K562 (cell line): ENCODE measurements around the gene ARMC6. TPM values are rescaled to one million over a fixed set of nuclear protein-coding genes. Genes with fewer than 3 reads are reported as not detected.

Experiments
- ATAC-seq: fragments of 200-7000 bp; cut with Tn5 transposase; 3 replicates; pipeline ENCODE4 v1.9.1; 2020; ENCODE audit warnings: moderate library complexity
- BruUV-seq: library from RNA; stranded (reverse); fragments of 400-500 nt; replicated peaks from 2 replicates; lab custom pipeline; 2021; lab: Mats Ljungman, UMichigan
- CTCF ChIA-PET: fragments of 300-600 bp; formaldehyde crosslinking; extraction: SDS; loops from one replicate; lab custom pipeline; 2021; ENCODE audit warnings: low intra/inter-chr PET ratio; lab: Yijun Ruan, JAX
- POLR2A ChIA-PET: fragments of 300-600, 350-650 bp; sonication (Branson Sonifier 250); formaldehyde crosslinking; extraction: SDS; loops from one replicate; lab custom pipeline; 2021; ENCODE audit warnings: antibody characterized with exemption, inconsistent platforms; lab: Yijun Ruan, JAX
- DNase-seq, 4 experiments: peaks; one replicate each; pipeline versions ENCODE4 v3.0.0 to v3.0.0-alpha.2; 2011 to 2018; ENCODE audit warnings: low spot score in 3 of 4, mixed read lengths in 3 of 4; ENCODE audit errors: extremely low read depth in 1 of 4
- FAIRE-seq: peaks from 2 replicates; lab custom pipeline; 2011; peaks lifted over from hg19 to GRCh38; lab: Jason Lieb, UNC
- H2AFZ ChIP-seq: 2 replicates; pipeline ENCODE4 v1.6.0; 2011; ENCODE audit warnings: low read depth, low read length, control low read depth, inconsistent platforms
- H3K27ac ChIP-seq: fragments of 200-600 bp; 3 replicates; pipeline ENCODE4 v1.8.0; 2011; ENCODE audit warnings: low read depth, mild to moderate bottlenecking, control low read depth, inconsistent platforms, low read length, moderate library complexity, mixed read lengths; ENCODE audit errors: extremely low read depth
- H3K27me3 ChIP-seq, 2 experiments: fragments of 300-600 bp in 1 of 2; 2 replicates in 1 of 2; 3 replicates in 1 of 2; pipeline versions ENCODE4 v1.6.0 to v1.8.0; 2011; ENCODE audit warnings: inconsistent platforms in 2 of 2, low read length in 2 of 2, mild to moderate bottlenecking in 1 of 2, mixed read lengths in 1 of 2, moderate library complexity in 1 of 2; ENCODE audit not compliant: control insufficient read depth in 2 of 2, insufficient read depth in 2 of 2
- H3K36me3 ChIP-seq: fragments of 300-600 bp; 3 replicates; pipeline ENCODE4 v1.8.0; 2011; ENCODE audit warnings: mild to moderate bottlenecking, low read length, inconsistent platforms; ENCODE audit not compliant: control insufficient read depth, insufficient read depth
- H3K4me1 ChIP-seq, 2 experiments: fragments of 200-600 bp in 1 of 2; replicated peaks in 1 of 2; 2 replicates in 1 of 2; 3 replicates in 1 of 2; pipeline versions ENCODE4 v1.5.1 to v1.8.0; 2011; ENCODE audit warnings: inconsistent platforms in 2 of 2, low read length in 2 of 2, mild to moderate bottlenecking in 1 of 2, mixed read lengths in 1 of 2, moderate library complexity in 1 of 2; ENCODE audit not compliant: control insufficient read depth in 2 of 2, insufficient read depth in 2 of 2
- H3K4me2 ChIP-seq: 2 replicates; pipeline ENCODE4 v1.6.1; 2011; ENCODE audit warnings: low read length, control low read depth, inconsistent platforms, mixed read lengths; ENCODE audit not compliant: insufficient read depth
- H3K4me3 ChIP-seq: fragments of 200-600 bp; sonication (generic), shearing (Covaris generic); 2 replicates; pipeline ENCODE4 v1.5.1; 2016; ENCODE audit warnings: control low read depth, inconsistent platforms
- H3K79me2 ChIP-seq: fragments of 200-600 bp; 3 replicates; pipeline ENCODE4 v1.8.0; 2011; ENCODE audit warnings: low read length, inconsistent platforms; ENCODE audit not compliant: control insufficient read depth, insufficient read depth
- H3K9ac ChIP-seq, 2 experiments: 2 replicates each; pipeline versions ENCODE4 v1.6.0 to v1.6.1; 2011; ENCODE audit warnings: low read depth in 2 of 2, low read length in 2 of 2, control low read depth in 1 of 2, inconsistent platforms in 1 of 2, mild to moderate bottlenecking in 1 of 2, mixed read lengths in 1 of 2; ENCODE audit not compliant: insufficient read depth in 1 of 2
- H3K9me1 ChIP-seq: one replicate; pipeline ENCODE4 v1.6.0; 2011; ENCODE audit warnings: inconsistent platforms, mild to moderate bottlenecking, low read length, moderate library complexity; ENCODE audit not compliant: control insufficient read depth, insufficient read depth
- H3K9me3 ChIP-seq: replicated peaks from 2 replicates; pipeline ENCODE4 v1.5.1; 2011; ENCODE audit warnings: low read depth, low read length, inconsistent platforms; ENCODE audit not compliant: control insufficient read depth, insufficient read depth
- H4K20me1 ChIP-seq: replicated peaks from 2 replicates; pipeline ENCODE4 v1.6.1; 2011; ENCODE audit warnings: low read length, inconsistent platforms, mixed read lengths; ENCODE audit not compliant: control insufficient read depth, insufficient read depth
- CCAR2 ChIP-seq: fragments of 200-400 bp; formaldehyde crosslinking; IDR thresholded peaks from 2 replicates; pipeline ENCODE4 v1.6.1; 2017; ENCODE audit warnings: mild to moderate bottlenecking, low read depth, low read length
- CREB1 ChIP-seq, 2 experiments: sonication (generic) in 1 of 2; formaldehyde crosslinking in 1 of 2; IDR thresholded peaks; 2 replicates each; pipeline versions ENCODE4 v1.6.1 to v1.8.0; 2012 to 2022; ENCODE audit warnings: inconsistent platforms in 1 of 2, mild to moderate bottlenecking in 1 of 2, missing genetic modification reagents in 1 of 2, moderate library complexity in 1 of 2
- FOS ChIP-seq: IDR thresholded peaks from 3 replicates; pipeline ENCODE4 v1.6.1; 2011; ENCODE audit not compliant: insufficient read length; ENCODE audit errors: extremely low read depth
- HEY1 ChIP-seq: fragments of 250-450 bp; sonication (Bioruptor Pico); IDR thresholded peaks from 2 replicates; pipeline ENCODE4 v1.5.0; 2020; ENCODE audit warnings: mild to moderate bottlenecking, moderate library complexity, borderline replicate concordance
- MXI1 ChIP-seq: IDR thresholded peaks from 2 replicates; pipeline ENCODE4 v1.6.1; 2011; ENCODE audit warnings: low read depth, mild to moderate bottlenecking, improper control_type of control experiment, low read length
- SNAPC5 ChIP-seq: fragments of 250-450 bp; sonication (Bioruptor Pico); IDR thresholded peaks from 2 replicates; pipeline ENCODE4 v1.8.0; 2021; ENCODE audit warnings: moderate library complexity, mild to moderate bottlenecking, inconsistent platforms
- ZBTB26 ChIP-seq: fragments of 450-650 bp; formaldehyde crosslinking; IDR thresholded peaks from 2 replicates; pipeline ENCODE4 v1.4.0; 2022; ENCODE audit warnings: missing genetic modification characterization
- ZNF707 ChIP-seq: fragments of 250-450 bp; sonication (Bioruptor Pico); conservative IDR thresholded peaks from 2 replicates; pipeline ENCODE4 v1.8.0; 2022; ENCODE audit warnings: inconsistent platforms, mild to moderate bottlenecking, moderate library complexity
- WGBS: fragments of 100-300 bp; shearing (Covaris generic); methylation state at CpG from one replicate; pipeline ENCODE4 v1.1.6; 2016; ENCODE audit warnings: low coverage, mixed read lengths; ENCODE audit not compliant: insufficient coverage; ENCODE audit errors: missing lambda C conversion rate; 5-methylcytosine and 5-hydroxymethylcytosine counted together
- in situ Hi-C: fragments of 300-500 bp; cut with MboI; formaldehyde crosslinking; loops from 4 replicates; pipeline ENCODE4 v1.15.0; 2018; ENCODE audit warnings: inconsistent platforms, mixed read lengths
- intact Hi-C: fragments of 100-400 bp; cut with micrococcal nuclease; formaldehyde crosslinking; loops from 2 replicates; pipeline ENCODE4 v1.14.2; 2022
- polyA plus RNA-seq, 8 experiments: library from polyadenylated mRNA; depleted of rRNA in 4 of 8; stranded (reverse) in 5 of 8; unstranded in 3 of 8; fragments of >200 nt; fragmentation: Nextera tagmentation in 2 of 8; fragmentation: Illumina TruSeq in 1 of 8; extraction: Ambion mirVana in 2 of 8; extraction: Trizol in 1 of 8; gene quantifications; 2 replicates each; pipeline versions ENCODE4 v1.2.1 to v1.2.3, GENCODE V29; 2011 to 2014; ENCODE audit warnings: inconsistent platforms in 1 of 8, missing spikeins in 1 of 8
- total RNA-seq, 7 experiments: library from RNA; depleted of rRNA in 6 of 7; stranded (reverse); fragments of >200 nt in 6 of 7; fragmentation: Illumina TruSeq in 2 of 7; extraction: Trizol in 2 of 7; gene quantifications; 2 replicates each; pipeline versions ENCODE4 v1.2.1 to v1.2.3, GENCODE V29; 2011 to 2021; ENCODE audit warnings: low replicate concordance in 1 of 7
- TF ChIP-seq, protein P1 (sequence below): fragments of 450-650 bp; IDR thresholded peaks from 2 replicates; pipeline ENCODE4 v1.6.1; 2017; ENCODE audit warnings: antibody characterized with exemption

The ARMC6 gene
- total and polyA plus RNA-seq, 9 of the 15 experiments (the other 6 are each of a cell fraction or from before 2014, with no cell fraction given), result 2.1 to 93.4 (median 63.6) TPM

DNA sequence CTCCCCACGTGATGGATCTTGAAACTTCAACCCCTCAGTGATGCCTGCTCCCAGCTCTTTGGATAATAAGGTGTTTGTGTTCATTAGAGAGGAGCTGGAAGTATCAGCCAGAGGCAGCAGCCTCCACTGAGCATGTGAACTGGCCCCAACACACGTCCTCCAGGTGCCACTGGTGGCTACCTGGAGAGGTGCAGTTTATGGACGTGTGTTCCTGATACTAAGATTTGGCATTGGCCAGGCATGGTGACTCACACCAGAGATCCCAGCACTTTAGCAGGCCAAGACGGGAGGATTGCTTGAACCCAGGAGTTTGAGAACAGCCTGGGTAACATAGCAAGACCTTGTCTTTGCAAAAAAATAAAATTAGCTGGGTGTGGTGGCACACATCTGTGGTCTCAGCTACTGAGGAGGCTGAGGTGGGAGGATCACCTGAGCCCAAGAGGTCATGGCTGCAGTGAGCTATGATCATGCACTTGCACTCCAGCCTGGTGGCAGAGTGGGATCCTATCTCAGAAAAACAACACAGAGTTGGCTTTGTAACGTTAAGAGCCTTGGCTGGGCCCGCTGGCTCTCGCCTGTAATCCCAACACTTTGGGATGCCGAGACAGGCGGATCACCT, 64.8 kb downstream of the ARMC6 start:
- CTCF ChIA-PET, result no interaction called here
- WGBS, result 73% methylated on average over 9 of the region's 9 CpGs
- intact Hi-C loops, result no loop called here
- Histone ChIP-seq H2AFZ (no peak overlapping the region), H3K79me2 (no peaks in the 10 kb centered on the region), H3K9me3 (no peaks in the 10 kb centered on the region), H3K27me3 (no peaks in the 10 kb centered on the region), H3K4me3 (no peak overlapping the region), H3K36me3 (peaks cover 47% of the 10 kb centered on the region; the same call in 2 of the 3 replicates), H3K4me2 (no peak overlapping the region), H3K4me1 (peaks cover 0 to 18% of the 10 kb centered on the region in 2 experiments; a peak in 2 of 5 replicates), H3K9ac (no peak overlapping the region; a peak in 1 of 4 replicates), H3K27ac (no peak overlapping the region), H4K20me1 (no peaks in the 10 kb centered on the region), H3K9me1 (no peaks in the 10 kb centered on the region)
- POLR2A ChIA-PET, result interaction anchor here (1.0 to 1.5 kb wide), 3 partner anchors 11 to 35 kb away, joined by 3 to 7 read pairs (median 5); no protein-coding TSS in a partner anchor
- ATAC-seq (no peak), FAIRE-seq (no peak), DNase-seq (no peak)
- in situ Hi-C loops, result no loop called here
- TF ChIP-seq, protein P1, sequence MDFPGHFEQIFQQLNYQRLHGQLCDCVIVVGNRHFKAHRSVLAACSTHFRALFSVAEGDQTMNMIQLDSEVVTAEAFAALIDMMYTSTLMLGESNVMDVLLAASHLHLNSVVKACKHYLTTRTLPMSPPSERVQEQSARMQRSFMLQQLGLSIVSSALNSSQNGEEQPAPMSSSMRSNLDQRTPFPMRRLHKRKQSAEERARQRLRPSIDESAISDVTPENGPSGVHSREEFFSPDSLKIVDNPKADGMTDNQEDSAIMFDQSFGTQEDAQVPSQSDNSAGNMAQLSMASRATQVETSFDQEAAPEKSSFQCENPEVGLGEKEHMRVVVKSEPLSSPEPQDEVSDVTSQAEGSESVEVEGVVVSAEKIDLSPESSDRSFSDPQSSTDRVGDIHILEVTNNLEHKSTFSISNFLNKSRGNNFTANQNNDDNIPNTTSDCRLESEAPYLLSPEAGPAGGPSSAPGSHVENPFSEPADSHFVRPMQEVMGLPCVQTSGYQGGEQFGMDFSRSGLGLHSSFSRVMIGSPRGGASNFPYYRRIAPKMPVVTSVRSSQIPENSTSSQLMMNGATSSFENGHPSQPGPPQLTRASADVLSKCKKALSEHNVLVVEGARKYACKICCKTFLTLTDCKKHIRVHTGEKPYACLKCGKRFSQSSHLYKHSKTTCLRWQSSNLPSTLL, result no peak
- TF ChIP-seq FOS, result no peak
- TF ChIP-seq SNAPC5 (CRISPR knock-in tag), result no peak
- no peak for TF ChIP-seq CCAR2
- TF ChIP-seq ZBTB26 (CRISPR knock-in tag), result no peak
- no peak for TF ChIP-seq HEY1 (CRISPR knock-in tag)
- TF ChIP-seq ZNF707 (CRISPR knock-in tag), result no peak
- TF ChIP-seq MXI1, result no peak
- TF ChIP-seq CREB1 (IDR thresholded peaks at IDR 0.05), result no peak
- TF ChIP-seq CREB1 (CRISPR knock-in tag; IDR thresholded peaks at IDR 0.05), result no peak
- BruUV-seq, result no TSS peak
